Measurements from ENCODE around the gene MYO1H.
A peak's percentile ranks its signal among the peaks of the same experiment; 100 is the strongest.

MYO1H gene

DNA sequence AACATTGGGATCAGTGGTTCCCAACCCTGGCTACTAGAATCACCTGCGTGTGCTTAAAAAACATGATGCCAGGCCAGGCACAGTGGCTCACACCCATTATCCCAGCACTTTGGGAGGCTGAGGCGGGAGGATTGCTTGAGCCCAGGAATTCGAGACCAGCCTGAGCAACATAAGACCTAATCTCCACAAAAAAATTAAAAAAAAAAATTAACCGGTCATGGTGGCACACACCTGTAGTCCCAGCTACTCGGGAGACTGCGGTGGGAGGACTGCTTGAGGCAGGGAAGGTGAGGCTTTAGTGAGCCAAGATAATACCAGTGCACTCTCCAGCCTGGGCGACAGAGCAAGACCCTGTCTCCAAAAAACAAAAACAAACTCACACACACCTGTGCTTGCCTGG, 127.4 kb downstream of the MYO1H start:
- H3K27me3 ChIP-seq (ENCODE audit: insufficient read depth, low read length), result no peaks in the 10 kb centered on the region
- no peak overlapping the region for H3K27ac ChIP-seq (ENCODE audit: low read depth, low read length)
- H3K9ac ChIP-seq (ENCODE audit: low read depth, low read length), result no peak overlapping the region
- peaks cover 7% of the 10 kb centered on the region; the same call in 1 of the 2 replicates for H3K4me1 ChIP-seq (ENCODE audit: insufficient read depth, low read length)
- no peak overlapping the region for H3K4me3 ChIP-seq (ENCODE audit: low read length)
- H3K9me3 ChIP-seq (ENCODE audit: insufficient read depth, low read depth, low read length), result no peaks in the 10 kb centered on the region
- peaks cover 24% of the 10 kb centered on the region for H3K36me3 ChIP-seq (ENCODE audit: insufficient read depth, low read length)
- WGBS, result 93% methylated on average over 7 of the region's 7 CpGs

DNA sequence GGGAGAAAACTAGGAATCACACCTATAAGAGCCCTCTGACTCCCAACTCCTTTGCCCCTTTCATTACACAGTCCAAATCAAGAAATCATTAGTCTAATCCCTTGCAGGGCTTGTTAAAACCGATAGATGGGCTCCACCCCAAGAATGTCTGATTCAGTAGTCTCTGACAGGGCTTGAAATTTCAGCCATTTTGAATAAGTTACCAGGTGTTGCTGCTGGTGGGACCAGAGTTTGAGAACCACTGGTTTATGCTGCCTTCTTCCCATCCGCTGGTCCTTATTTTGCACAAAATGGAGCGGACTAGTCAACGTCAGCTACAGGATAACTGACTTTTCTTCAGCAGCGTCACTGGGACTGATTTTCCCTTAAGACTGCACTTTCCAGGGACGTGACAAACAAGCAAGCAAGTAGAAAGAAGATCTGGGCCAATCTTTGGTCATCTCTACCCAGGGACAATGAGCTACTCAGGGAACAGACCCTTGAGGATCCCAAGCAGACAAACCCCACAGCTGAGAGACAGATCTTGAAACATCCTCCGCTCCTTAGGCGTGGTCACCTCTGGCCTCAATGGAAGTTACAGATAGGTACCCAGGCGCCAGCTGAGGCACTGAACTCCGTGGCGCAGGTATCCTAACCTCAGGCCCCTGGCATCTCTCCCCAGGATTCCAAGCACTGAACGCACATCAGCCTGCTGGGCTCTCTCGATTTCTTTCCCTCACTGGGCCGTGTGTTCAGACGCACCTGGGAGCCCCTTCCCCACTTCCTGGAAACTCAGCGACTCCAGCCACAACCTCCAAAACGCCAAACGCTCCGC, 128.5 kb downstream of the MYO1H start:
- Histone ChIP-seq H3K27ac (ENCODE audit: low read depth, low read length) (peak overlapping the region; percentile 98; the same call in 1 of the 2 replicates), H3K4me1 (ENCODE audit: insufficient read depth, low read length) (peaks cover 7% of the 10 kb centered on the region; the same call in 1 of the 2 replicates), H3K27me3 (ENCODE audit: insufficient read depth, low read length) (no peaks in the 10 kb centered on the region), H3K9ac (ENCODE audit: low read depth, low read length) (peak overlapping the region; percentile 96), H3K36me3 (ENCODE audit: insufficient read depth, low read length) (peaks cover 14% of the 10 kb centered on the region), H3K4me3 (ENCODE audit: low read length) (peak overlapping the region; percentile 93), H3K9me3 (ENCODE audit: insufficient read depth, low read depth, low read length) (no peaks in the 10 kb centered on the region)
- WGBS, result 17% methylated on average over 19 of the region's 19 CpGs

DNA sequence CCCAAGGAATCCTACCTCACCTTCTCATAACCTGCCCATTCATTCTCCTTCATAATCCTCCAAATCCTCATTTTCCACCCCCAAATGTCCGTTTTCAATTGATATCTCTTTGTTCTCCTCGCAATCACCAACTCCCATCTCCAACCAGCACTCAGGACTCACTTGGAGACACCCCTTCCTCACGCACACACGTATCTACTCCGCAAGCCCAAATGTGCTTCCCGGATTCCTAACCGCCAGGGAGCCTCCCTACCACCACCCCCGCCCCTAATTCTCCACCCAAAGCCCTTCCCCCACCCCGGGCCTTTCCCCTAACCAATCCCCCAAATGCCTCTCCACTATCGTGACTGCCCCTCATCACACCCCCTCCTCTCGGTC, 129.1 kb downstream of the MYO1H start:
- WGBS, result 0% methylated on average over 11 of the region's 11 CpGs

DNA sequence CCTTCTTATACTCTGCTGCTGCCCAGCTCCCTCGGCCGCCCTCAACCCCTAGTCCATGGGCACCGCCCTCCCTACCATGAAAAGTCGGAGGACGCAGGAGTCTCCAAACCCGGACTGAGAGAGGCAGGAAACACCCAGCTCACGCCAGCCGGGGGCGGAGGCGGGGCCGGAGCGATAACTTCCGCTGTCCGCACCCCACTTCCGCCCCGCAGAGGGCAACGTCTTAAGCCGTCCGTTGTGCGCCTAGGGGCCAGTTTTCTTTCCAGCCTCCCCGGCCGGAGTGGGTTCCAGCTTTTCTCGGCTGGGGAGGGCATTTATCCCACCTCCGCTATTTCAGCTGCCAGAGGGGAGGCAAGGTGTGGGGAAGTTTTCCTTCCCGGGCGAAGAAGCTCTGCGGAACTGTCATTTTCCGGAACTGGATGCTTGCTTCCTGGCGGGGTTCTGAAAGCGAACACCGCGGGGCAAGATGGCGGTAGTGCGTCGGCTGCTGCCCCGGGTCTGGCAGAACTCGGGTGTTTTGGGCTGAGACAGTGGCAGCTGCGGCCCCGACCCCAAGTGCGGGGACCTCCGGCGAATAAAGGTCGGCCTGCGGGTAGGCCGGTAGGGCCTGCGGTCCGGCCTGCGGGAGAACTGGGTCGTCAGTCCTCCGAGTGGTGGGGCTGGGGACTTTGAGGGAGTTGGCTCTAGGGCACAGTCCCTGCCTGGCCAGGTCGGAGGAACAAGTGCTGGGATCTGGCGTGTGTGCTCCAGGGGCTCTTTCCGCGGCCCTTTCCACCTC, 129.7 kb downstream of the MYO1H start, which contains the start of the genes KCTD10 and UBE3B:
Gene KCTD10 (minus strand): TSS at position 116 of the 778 bp plus-strand sequence. CDS start 38 bp downstream, at position 78.
Gene UBE3B (plus strand): TSS at position 450 of the 778 bp plus-strand sequence. CDS start 5,918 bp downstream, outside the sequence.
- Histone ChIP-seq H3K9me3 (ENCODE audit: insufficient read depth, low read depth, low read length) (no peaks in the 10 kb centered on the region), H3K27me3 (ENCODE audit: insufficient read depth, low read length) (no peaks in the 10 kb centered on the region), H3K36me3 (ENCODE audit: insufficient read depth, low read length) (peaks cover 10% of the 10 kb centered on the region), H3K27ac (ENCODE audit: low read depth, low read length) (peak within 1 kb of the TSS; percentile 98), H3K4me3 (ENCODE audit: low read length) (peak within 1 kb of the TSS; percentile 93), H3K4me1 (ENCODE audit: insufficient read depth, low read length) (peaks cover 7% of the 10 kb centered on the region; the same call in 1 of the 2 replicates), H3K9ac (ENCODE audit: low read depth, low read length) (peak within 1 kb of the TSS; percentile 96)
- WGBS, result under 1% methylated on average over 54 of the region's 54 CpGs

More for the DNA sequence above, 129.1 kb downstream of the MYO1H start:
- Histone ChIP-seq H3K36me3 (ENCODE audit: insufficient read depth, low read length) (peaks cover 11% of the 10 kb centered on the region), H3K4me3 (ENCODE audit: low read length) (peak overlapping the region; percentile 93), H3K4me1 (ENCODE audit: insufficient read depth, low read length) (peaks cover 7% of the 10 kb centered on the region; the same call in 1 of the 2 replicates), H3K27me3 (ENCODE audit: insufficient read depth, low read length) (no peaks in the 10 kb centered on the region), H3K9me3 (ENCODE audit: insufficient read depth, low read depth, low read length) (no peaks in the 10 kb centered on the region), H3K27ac (ENCODE audit: low read depth, low read length) (peak overlapping the region; percentile 98; the same call in 1 of the 2 replicates), H3K9ac (ENCODE audit: low read depth, low read length) (peak overlapping the region; percentile 96)

DNA sequence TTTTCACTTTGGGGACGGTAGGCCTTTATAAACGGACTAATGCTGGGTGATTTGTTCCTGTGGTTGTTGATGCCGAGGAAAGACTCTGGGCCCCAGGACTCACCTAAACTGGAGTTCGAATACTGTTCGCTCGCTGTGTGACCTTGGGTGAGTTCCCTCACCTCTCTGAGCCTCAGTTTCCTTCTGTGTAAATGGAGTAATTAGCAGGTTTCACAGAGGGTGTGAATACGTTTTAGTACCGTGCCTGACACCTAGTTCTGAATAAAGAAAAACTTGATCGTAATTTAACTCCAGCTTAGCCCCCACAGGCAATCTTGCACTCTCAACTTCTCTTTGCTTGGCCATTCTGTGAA, 130.2 kb downstream of the MYO1H start:
- H3K27ac ChIP-seq (ENCODE audit: low read depth, low read length), result no peak overlapping the region; the same call in 1 of the 2 replicates
- peaks cover 7% of the 10 kb centered on the region; the same call in 1 of the 2 replicates for H3K4me1 ChIP-seq (ENCODE audit: insufficient read depth, low read length)
- 13% methylated on average over 9 of the region's 9 CpGs for WGBS
- peak overlapping the region; percentile 96 for H3K9ac ChIP-seq (ENCODE audit: low read depth, low read length)
- peaks cover 5% of the 10 kb centered on the region for H3K36me3 ChIP-seq (ENCODE audit: insufficient read depth, low read length)
- no peaks in the 10 kb centered on the region for H3K9me3 ChIP-seq (ENCODE audit: insufficient read depth, low read depth, low read length)
- H3K4me3 ChIP-seq (ENCODE audit: low read length), result peak overlapping the region; percentile 93
- H3K27me3 ChIP-seq (ENCODE audit: insufficient read depth, low read length), result no peaks in the 10 kb centered on the region

DNA sequence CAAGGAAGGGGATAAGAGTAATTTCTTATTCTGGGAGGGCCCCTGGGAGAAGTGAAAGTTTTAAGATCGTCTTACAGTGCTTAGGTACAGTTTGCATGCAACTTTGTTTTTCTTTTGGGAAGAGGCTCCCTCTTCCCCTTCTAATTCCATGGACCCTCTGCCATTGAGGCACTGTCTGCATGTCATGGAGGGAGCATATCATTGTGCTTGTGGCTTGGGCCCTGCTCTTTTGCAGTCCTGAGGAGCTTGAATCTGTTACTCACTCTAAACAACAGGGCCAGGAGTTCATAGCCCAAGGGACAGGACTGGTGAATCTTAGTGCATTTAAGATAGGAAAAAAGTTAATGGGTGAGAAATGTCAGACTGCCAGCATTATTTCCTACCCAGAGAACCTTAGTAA, 132.1 kb downstream of the MYO1H start:
- Histone ChIP-seq H3K9ac (ENCODE audit: low read depth, low read length) (no peak overlapping the region), H3K27ac (ENCODE audit: low read depth, low read length) (no peak overlapping the region), H3K4me3 (ENCODE audit: low read length) (no peak overlapping the region), H3K27me3 (ENCODE audit: insufficient read depth, low read length) (no peaks in the 10 kb centered on the region), H3K9me3 (ENCODE audit: insufficient read depth, low read depth, low read length) (no peaks in the 10 kb centered on the region), H3K4me1 (ENCODE audit: insufficient read depth, low read length) (peaks cover 7% of the 10 kb centered on the region; the same call in 1 of the 2 replicates), H3K36me3 (ENCODE audit: insufficient read depth, low read length) (peaks cover 17% of the 10 kb centered on the region)
- WGBS, result 86% methylated on average over 1 of the region's 1 CpG

DNA sequence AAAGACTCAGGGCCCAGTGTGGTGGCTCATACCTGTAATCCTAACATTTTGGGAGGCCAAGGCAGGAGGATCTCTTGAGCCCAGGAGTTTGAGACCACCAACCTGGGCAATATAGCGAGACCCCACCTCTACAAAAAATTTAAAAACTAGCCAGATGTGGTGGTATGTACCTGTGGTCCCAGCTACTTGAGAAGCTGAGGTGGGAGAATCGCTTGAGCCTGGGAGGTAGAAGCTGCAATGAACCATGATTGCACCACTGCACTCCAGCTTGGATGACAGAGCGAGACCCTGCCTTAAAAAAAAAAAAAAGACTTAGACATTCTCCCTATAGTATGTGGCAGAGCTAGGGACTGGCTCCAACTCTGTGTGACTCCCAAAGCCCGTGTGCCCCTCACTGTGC, 132.7 kb downstream of the MYO1H start:
- H3K9ac ChIP-seq (ENCODE audit: low read depth, low read length), result no peak overlapping the region

DNA sequence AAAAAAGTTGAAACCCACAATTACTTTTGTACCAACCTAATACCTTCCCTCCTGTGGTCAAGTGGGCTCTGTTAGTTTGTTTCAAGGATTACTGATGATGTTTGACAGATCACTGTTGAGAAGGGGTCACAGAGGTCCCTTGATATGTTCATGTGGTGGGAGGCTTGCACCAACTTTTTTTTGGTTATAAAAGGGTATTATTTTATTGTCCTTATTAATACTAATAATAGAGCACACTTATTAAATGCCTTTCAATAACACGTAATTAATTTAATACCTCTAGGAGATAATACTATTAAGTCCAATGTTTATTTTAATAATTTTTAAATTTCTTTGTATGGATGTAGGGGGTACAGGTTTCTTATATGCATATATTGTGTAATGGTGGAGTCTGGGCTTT, 134.2 kb downstream of the MYO1H start:
- WGBS, result no CpG with 5 or more reads among the region's 1 CpG
- H3K4me1 ChIP-seq (ENCODE audit: insufficient read depth, low read length), result no peaks in the 10 kb centered on the region

More for the DNA sequence above, 132.7 kb downstream of the MYO1H start:
- H3K9me3 ChIP-seq (ENCODE audit: insufficient read depth, low read depth, low read length), result no peaks in the 10 kb centered on the region
- peaks cover 23% of the 10 kb centered on the region for H3K36me3 ChIP-seq (ENCODE audit: insufficient read depth, low read length)
- H3K4me1 ChIP-seq (ENCODE audit: insufficient read depth, low read length), result peaks cover 7% of the 10 kb centered on the region; the same call in 1 of the 2 replicates
- no peaks in the 10 kb centered on the region for H3K27me3 ChIP-seq (ENCODE audit: insufficient read depth, low read length)
- no peak overlapping the region for H3K4me3 ChIP-seq (ENCODE audit: low read length)
- 92% methylated on average over 4 of the region's 4 CpGs for WGBS
- H3K27ac ChIP-seq (ENCODE audit: low read depth, low read length), result no peak overlapping the region

DNA sequence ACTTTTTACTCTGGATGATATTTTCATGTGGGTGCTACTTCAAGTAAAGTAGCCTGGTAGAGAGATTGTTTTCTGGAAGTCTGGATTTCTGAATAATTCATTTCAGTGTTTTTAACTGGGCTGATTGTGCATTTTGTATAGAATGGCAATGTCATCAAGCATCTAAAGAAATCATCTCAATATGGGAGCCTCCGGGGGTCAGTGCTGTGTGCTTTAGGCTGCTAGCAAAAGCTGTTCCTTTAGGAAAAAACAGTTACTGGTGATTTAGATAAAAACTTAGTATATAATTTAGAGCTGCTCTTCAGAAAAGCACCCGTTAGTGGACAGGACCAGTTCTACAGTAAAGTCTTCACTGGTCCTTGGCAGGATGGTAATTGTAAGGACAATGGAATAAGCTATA, 134.8 kb downstream of the MYO1H start:
- no peak overlapping the region for H3K27ac ChIP-seq (ENCODE audit: low read depth, low read length)
- 95% methylated on average over 2 of the region's 2 CpGs for WGBS
- no peaks in the 10 kb centered on the region for H3K4me1 ChIP-seq (ENCODE audit: insufficient read depth, low read length)
- no peaks in the 10 kb centered on the region for H3K9me3 ChIP-seq (ENCODE audit: insufficient read depth, low read depth, low read length)
- peaks cover 45% of the 10 kb centered on the region for H3K36me3 ChIP-seq (ENCODE audit: insufficient read depth, low read length)
- no peak overlapping the region for H3K4me3 ChIP-seq (ENCODE audit: low read length)
- no peak overlapping the region for H3K9ac ChIP-seq (ENCODE audit: low read depth, low read length)
- H3K27me3 ChIP-seq (ENCODE audit: insufficient read depth, low read length), result no peaks in the 10 kb centered on the region

More for the DNA sequence above, 134.2 kb downstream of the MYO1H start:
- H3K9me3 ChIP-seq (ENCODE audit: insufficient read depth, low read depth, low read length), result no peaks in the 10 kb centered on the region
- H3K27me3 ChIP-seq (ENCODE audit: insufficient read depth, low read length), result no peaks in the 10 kb centered on the region
- peaks cover 38% of the 10 kb centered on the region for H3K36me3 ChIP-seq (ENCODE audit: insufficient read depth, low read length)
- no peak overlapping the region for H3K27ac ChIP-seq (ENCODE audit: low read depth, low read length)
- no peak overlapping the region for H3K4me3 ChIP-seq (ENCODE audit: low read length)
- no peak overlapping the region for H3K9ac ChIP-seq (ENCODE audit: low read depth, low read length)

DNA sequence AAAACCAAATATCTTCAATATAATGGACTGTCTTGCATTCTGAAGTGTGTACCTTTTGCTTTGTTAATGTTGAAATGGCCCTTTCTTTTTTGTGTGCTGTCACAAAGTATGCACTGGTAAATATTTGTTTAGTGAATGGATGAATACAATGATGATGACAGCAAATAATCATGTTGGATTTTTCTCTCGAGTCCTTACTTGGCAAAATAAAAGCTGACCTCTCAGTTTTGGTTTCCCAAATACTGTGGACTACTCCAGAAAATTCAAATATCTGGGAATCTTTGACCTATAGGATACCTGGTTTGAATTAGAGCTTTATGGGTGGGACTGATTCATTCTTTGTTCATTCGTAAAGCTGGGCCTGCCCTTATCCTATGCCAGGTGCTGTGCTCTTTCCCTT, 135.2 kb downstream of the MYO1H start:
- Histone ChIP-seq H3K27me3 (ENCODE audit: insufficient read depth, low read length) (no peaks in the 10 kb centered on the region), H3K27ac (ENCODE audit: low read depth, low read length) (no peak overlapping the region), H3K36me3 (ENCODE audit: insufficient read depth, low read length) (peaks cover 49% of the 10 kb centered on the region), H3K9me3 (ENCODE audit: insufficient read depth, low read depth, low read length) (no peaks in the 10 kb centered on the region), H3K9ac (ENCODE audit: low read depth, low read length) (no peak overlapping the region), H3K4me3 (ENCODE audit: low read length) (no peak overlapping the region), H3K4me1 (ENCODE audit: insufficient read depth, low read length) (no peaks in the 10 kb centered on the region)
- WGBS, result 97% methylated on average over 2 of the region's 2 CpGs

DNA sequence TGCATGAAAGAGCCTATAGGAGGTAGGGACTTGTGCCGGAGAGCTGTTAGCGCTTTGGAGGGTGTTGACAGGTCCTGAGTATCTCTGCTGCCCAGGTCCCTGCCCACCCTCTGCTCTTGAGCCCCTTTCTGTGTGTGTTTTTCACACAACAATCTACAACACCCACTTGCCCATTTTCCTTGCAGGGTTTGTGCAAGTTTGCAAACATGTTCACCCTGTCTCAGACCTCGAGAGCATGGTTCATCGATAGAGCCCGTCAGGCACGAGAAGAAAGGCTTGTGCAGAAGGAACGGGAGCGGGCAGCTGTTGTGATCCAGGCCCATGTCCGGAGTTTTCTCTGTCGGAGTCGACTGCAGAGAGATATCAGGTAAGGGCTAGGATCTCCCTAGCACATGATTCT, 135.6 kb downstream of the MYO1H start:
- H3K9me3 ChIP-seq (ENCODE audit: insufficient read depth, low read depth, low read length), result no peaks in the 10 kb centered on the region
- no peaks in the 10 kb centered on the region for H3K27me3 ChIP-seq (ENCODE audit: insufficient read depth, low read length)
- peaks cover 53% of the 10 kb centered on the region for H3K36me3 ChIP-seq (ENCODE audit: insufficient read depth, low read length)
- H3K9ac ChIP-seq (ENCODE audit: low read depth, low read length), result no peak overlapping the region
- H3K4me3 ChIP-seq (ENCODE audit: low read length), result no peak overlapping the region
- no peak overlapping the region for H3K27ac ChIP-seq (ENCODE audit: low read depth, low read length)
- WGBS, result 92% methylated on average over 11 of the region's 11 CpGs
- H3K4me1 ChIP-seq (ENCODE audit: insufficient read depth, low read length), result no peaks in the 10 kb centered on the region
